A549 (cell line): ENCODE data around the gene DTD1. TPM values are rescaled to one million over a fixed set of nuclear protein-coding genes. Genes with fewer than 3 reads are reported as not detected.

ENCODE experiments used
- ATAC-seq, 2 experiments: fragments of 200-7000 bp in 1 of 2; fragments of >200 bp in 1 of 2; cut with Nextera tagmentation in 1 of 2; cut with Tn5 transposase in 1 of 2; 3 replicates each; pipeline versions ENCODE4 v1.8.0 to v1.9.1; 2018 to 2020; ENCODE audit warnings: mild to moderate bottlenecking in 1 of 2, moderate library complexity in 1 of 2
- CTCF ChIA-PET: fragments of 300-600 bp; sonication (Branson Sonifier 250); formaldehyde crosslinking; extraction: SDS; loops from one replicate; lab custom pipeline; 2021; ENCODE audit warnings: antibody characterized with exemption, inconsistent platforms; lab: Yijun Ruan, JAX
- POLR2A ChIA-PET: fragments of 350-600 bp; formaldehyde crosslinking; extraction: SDS; loops from one replicate; lab custom pipeline; 2021; ENCODE audit warnings: antibody characterized with exemption, inconsistent platforms; lab: Yijun Ruan, JAX
- DNase-seq, 2 experiments: peaks; one replicate each; pipeline versions ENCODE4 v3.0.0 to v3.0.0-alpha.2; 2011 to 2016; ENCODE audit warnings: low read depth in 1 of 2, low spot score in 1 of 2
- FAIRE-seq: peaks from 2 replicates; lab custom pipeline; 2011; peaks lifted over from hg19 to GRCh38; lab: Jason Lieb, UNC
- H3K27ac ChIP-seq, 2 experiments: fragments of >200 bp; sonication (Bioruptor Twin); formaldehyde crosslinking; 3 replicates each; pipeline ENCODE4 v1.5.1; 2016 to 2017
- H3K4me1 ChIP-seq: fragments of >200 bp; sonication (Bioruptor Twin); formaldehyde crosslinking; 3 replicates; pipeline ENCODE4 v1.6.1; 2016
- H3K4me2 ChIP-seq: fragments of >200 bp; sonication (Bioruptor Twin); formaldehyde crosslinking; 3 replicates; pipeline ENCODE4 v1.6.1; 2016
- H3K4me3 ChIP-seq: fragments of >200 bp; sonication (Bioruptor Twin); formaldehyde crosslinking; 3 replicates; pipeline ENCODE4 v1.5.1; 2016
- H3K9me3 ChIP-seq: fragments of >200 bp; sonication (Bioruptor Twin); formaldehyde crosslinking; 3 replicates; pipeline ENCODE4 v1.6.1; 2016
- CBX2 ChIP-seq: fragments of 200-600 bp; sonication (generic); IDR thresholded peaks from 2 replicates; pipeline ENCODE4 v1.6.1; 2016; ENCODE audit warnings: low read depth, mild to moderate bottlenecking, borderline replicate concordance
- CBX8 ChIP-seq: fragments of 200-600 bp; sonication (generic); IDR thresholded peaks from 2 replicates; pipeline ENCODE4 v1.6.1; 2016
- CHD4 ChIP-seq: fragments of 200-600 bp; sonication (generic); IDR thresholded peaks from 2 replicates; pipeline ENCODE4 v1.6.1; 2016; ENCODE audit warnings: antibody characterized with exemption, mild to moderate bottlenecking, borderline replicate concordance
- EHF ChIP-seq: fragments of 250-450 bp; sonication (Bioruptor Pico); IDR thresholded peaks from 2 replicates; pipeline ENCODE4 v1.5.0; 2020; ENCODE audit warnings: mild to moderate bottlenecking
- EHMT2 ChIP-seq: fragments of 200-600 bp; sonication (generic); IDR thresholded peaks from 2 replicates; pipeline ENCODE4 v1.6.1; 2016; ENCODE audit warnings: antibody characterized with exemption, low read depth, mild to moderate bottlenecking, moderate library complexity
- EP300 ChIP-seq, 2 experiments: fragments of >200 bp; sonication (Bioruptor Twin); formaldehyde crosslinking; IDR thresholded peaks; 2 replicates in 1 of 2; 3 replicates in 1 of 2; pipeline ENCODE4 v1.6.1; 2016 to 2017
- ESRRA ChIP-seq: fragments of 150-350 bp; IDR thresholded peaks from 2 replicates; pipeline ENCODE4 v1.6.1; 2014; ENCODE audit warnings: mild to moderate bottlenecking, low read length, borderline replicate concordance
- FOSL2 ChIP-seq, 2 experiments: fragments of 450-650 bp in 1 of 2; fragments of >200 bp in 1 of 2; sonication (Bioruptor Twin) in 1 of 2; formaldehyde crosslinking; IDR thresholded peaks; 2 replicates each; pipeline versions ENCODE4 v1.5.0 to v1.6.1; 2016 to 2020; ENCODE audit warnings: mild to moderate bottlenecking in 1 of 2, moderate library complexity in 1 of 2
- FOXS1 ChIP-seq: fragments of 250-450 bp; sonication (Bioruptor Pico); IDR thresholded peaks from 2 replicates; pipeline ENCODE4 v1.5.0; 2020; ENCODE audit warnings: mild to moderate bottlenecking, moderate library complexity
- HDAC2 ChIP-seq: fragments of 200-600 bp; sonication (generic); IDR thresholded peaks from 2 replicates; pipeline ENCODE4 v1.6.1; 2016
- JUNB ChIP-seq: fragments of >200 bp; sonication (Bioruptor Twin); formaldehyde crosslinking; IDR thresholded peaks from 2 replicates; pipeline ENCODE4 v1.6.1; 2016
- KDM5A ChIP-seq: fragments of 200-600 bp; sonication (generic); IDR thresholded peaks from 2 replicates; pipeline ENCODE4 v1.6.1; 2016; ENCODE audit warnings: antibody characterized with exemption, mild to moderate bottlenecking
- MAZ ChIP-seq: fragments of 150-350 bp; IDR thresholded peaks from 2 replicates; pipeline ENCODE4 v1.6.1; 2014; ENCODE audit warnings: antibody characterized with exemption, low read depth, low read length, borderline replicate concordance
- MYC ChIP-seq: IDR thresholded peaks from 2 replicates; pipeline ENCODE4 v1.6.1; 2012; ENCODE audit warnings: mild to moderate bottlenecking, inconsistent platforms, low read length, improper control_type of control experiment, borderline replicate concordance
- NFE2L2 ChIP-seq: fragments of 150-350 bp; conservative IDR thresholded peaks from 2 replicates; pipeline ENCODE4 v1.6.1; 2014; ENCODE audit warnings: low read length
- NPAS2 ChIP-seq: fragments of 250-450 bp; sonication (Bioruptor Pico); IDR thresholded peaks from 2 replicates; pipeline ENCODE4 v1.8.0; 2022; ENCODE audit warnings: mild to moderate bottlenecking, moderate library complexity, borderline replicate concordance
- RCOR1 ChIP-seq: fragments of 150-350 bp; IDR thresholded peaks from 2 replicates; pipeline ENCODE4 v1.6.1; 2014; ENCODE audit warnings: antibody characterized with exemption, low read length, low read depth
- REST ChIP-seq: fragments of 200-600 bp; sonication (generic); IDR thresholded peaks from 2 replicates; pipeline ENCODE4 v1.6.1; 2016; ENCODE audit warnings: antibody characterized with exemption, mild to moderate bottlenecking, moderate library complexity
- RNF2 ChIP-seq: fragments of 200-600 bp; sonication (generic); IDR thresholded peaks from 2 replicates; pipeline ENCODE4 v1.6.1; 2016; ENCODE audit warnings: low read depth, mild to moderate bottlenecking, antibody characterized with exemption, moderate library complexity, borderline replicate concordance
- SMC3 ChIP-seq: fragments of >200 bp; sonication (Bioruptor Twin); formaldehyde crosslinking; IDR thresholded peaks from 3 replicates; pipeline ENCODE4 v1.6.1; 2018; ENCODE audit warnings: inconsistent platforms
- SREBF2 ChIP-seq: fragments of 450-650 bp; IDR thresholded peaks from 2 replicates; pipeline ENCODE4 v1.6.1; 2014; ENCODE audit warnings: mild to moderate bottlenecking, moderate library complexity
- TFCP2L1 ChIP-seq: fragments of 250-450 bp; sonication (Bioruptor Pico); IDR thresholded peaks from 2 replicates; pipeline ENCODE4 v1.5.0; 2021; ENCODE audit warnings: mild to moderate bottlenecking
- TP53 ChIP-seq: fragments of 250-450 bp; sonication (Bioruptor Pico); IDR thresholded peaks from 2 replicates; pipeline ENCODE4 v1.5.0; 2021; ENCODE audit warnings: mild to moderate bottlenecking, moderate library complexity
- USF2 ChIP-seq: fragments of 450-650 bp; IDR thresholded peaks from 2 replicates; pipeline ENCODE4 v1.6.1; 2014; ENCODE audit warnings: antibody characterized with exemption
- ZNF302 ChIP-seq: fragments of 250-450 bp; sonication (Bioruptor Pico); IDR thresholded peaks from 2 replicates; pipeline ENCODE4 v1.9.0; 2021; ENCODE audit warnings: inconsistent platforms, mild to moderate bottlenecking, moderate library complexity
- WGBS: methylation state at CpG from one replicate; pipeline ENCODE4 v1.1.6; 2017; ENCODE audit errors: missing lambda C conversion rate; 5-methylcytosine and 5-hydroxymethylcytosine counted together
- polyA plus RNA-seq, 4 experiments: library from polyadenylated mRNA; depleted of rRNA in 3 of 4; stranded (reverse); fragments of >200 nt; fragmentation: RNase III in 1 of 4; extraction: RNeasy Plus Mini Kit Qiagen cat#74134 plus additional on column Dnase treatment in 1 of 4; gene quantifications; 2 replicates in 3 of 4; 3 replicates in 1 of 4; pipeline ENCODE4 v1.2.3, GENCODE V29; 2011 to 2017
- TF ChIP-seq, protein P1 (sequence below): fragments of >200 bp; sonication (Bioruptor Twin); formaldehyde crosslinking; IDR thresholded peaks from 2 replicates; pipeline ENCODE4 v1.6.1; 2016
- TF ChIP-seq, protein P2 (sequence below): IDR thresholded peaks from 2 replicates; pipeline ENCODE4 v1.6.1; 2012; ENCODE audit warnings: low read depth, borderline replicate concordance
- TF ChIP-seq, protein P3 (sequence below): fragments of 150-350 bp; IDR thresholded peaks from 2 replicates; pipeline ENCODE4 v1.6.1; 2014; ENCODE audit warnings: low read depth, mild to moderate bottlenecking, low read length

Gene DTD1
- polyA plus RNA-seq, 2 of the 4 experiments (the other 2 are of a cell fraction), result 72.8 to 99.3 TPM

DNA sequence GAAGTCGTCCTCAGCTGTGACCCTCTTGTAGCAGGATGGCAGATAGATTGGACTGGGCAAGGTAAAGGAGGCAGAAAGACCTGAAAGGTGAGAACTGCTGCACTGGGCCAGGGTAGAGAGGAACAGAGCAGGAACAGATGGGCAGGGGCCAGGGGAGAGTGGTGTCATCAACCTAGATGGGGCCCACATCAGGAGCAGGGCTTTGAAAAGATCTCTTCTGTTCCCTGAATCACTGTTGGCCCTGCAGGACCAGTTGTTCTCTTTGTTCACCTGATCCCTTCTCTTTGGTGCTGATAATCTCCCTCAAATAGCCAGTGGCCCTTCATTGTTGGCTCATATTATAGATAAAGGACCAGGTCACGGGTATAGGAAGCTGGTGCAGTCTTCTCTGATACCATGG, 59.9 kb downstream of the DTD1 start:
- Histone ChIP-seq H3K4me3 (no peak overlapping the region), H3K9me3 (no peaks in the 10 kb centered on the region), H3K4me1 (peaks cover 9% of the 10 kb centered on the region), H3K4me2 (no peak overlapping the region), H3K27ac (no peak overlapping the region)
- DNase-seq, result no peak
- POLR2A ChIA-PET, result no interaction called here
- CTCF ChIA-PET, result interaction anchor here (1.0 kb wide), 1 partner anchor 16 kb away, joined by 3 read pairs; no protein-coding TSS in a partner anchor
- ATAC-seq, result no peak
- WGBS, result 53% methylated on average over 2 of the region's 2 CpGs
- FAIRE-seq, result no peak
- TF ChIP-seq SMC3 (no peak), EHF (CRISPR knock-in tag) (no peak), REST (no peak), MAZ (no peak), FOXS1 (CRISPR knock-in tag) (no peak), RNF2 (no peak), NFE2L2 (no peak), ZNF302 (no peak), HDAC2 (no peak), KDM5A (no peak), TFCP2L1 (CRISPR knock-in tag) (no peak), TP53 (CRISPR knock-in tag) (no peak), JUNB (no peak)
- TF ChIP-seq, protein P1, sequence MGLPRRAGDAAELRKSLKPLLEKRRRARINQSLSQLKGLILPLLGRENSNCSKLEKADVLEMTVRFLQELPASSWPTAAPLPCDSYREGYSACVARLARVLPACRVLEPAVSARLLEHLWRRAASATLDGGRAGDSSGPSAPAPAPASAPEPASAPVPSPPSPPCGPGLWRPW, result no peak
- TF ChIP-seq, protein P2, sequence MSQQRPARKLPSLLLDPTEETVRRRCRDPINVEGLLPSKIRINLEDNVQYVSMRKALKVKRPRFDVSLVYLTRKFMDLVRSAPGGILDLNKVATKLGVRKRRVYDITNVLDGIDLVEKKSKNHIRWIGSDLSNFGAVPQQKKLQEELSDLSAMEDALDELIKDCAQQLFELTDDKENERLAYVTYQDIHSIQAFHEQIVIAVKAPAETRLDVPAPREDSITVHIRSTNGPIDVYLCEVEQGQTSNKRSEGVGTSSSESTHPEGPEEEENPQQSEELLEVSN, result no peak
- TF ChIP-seq, protein P3, sequence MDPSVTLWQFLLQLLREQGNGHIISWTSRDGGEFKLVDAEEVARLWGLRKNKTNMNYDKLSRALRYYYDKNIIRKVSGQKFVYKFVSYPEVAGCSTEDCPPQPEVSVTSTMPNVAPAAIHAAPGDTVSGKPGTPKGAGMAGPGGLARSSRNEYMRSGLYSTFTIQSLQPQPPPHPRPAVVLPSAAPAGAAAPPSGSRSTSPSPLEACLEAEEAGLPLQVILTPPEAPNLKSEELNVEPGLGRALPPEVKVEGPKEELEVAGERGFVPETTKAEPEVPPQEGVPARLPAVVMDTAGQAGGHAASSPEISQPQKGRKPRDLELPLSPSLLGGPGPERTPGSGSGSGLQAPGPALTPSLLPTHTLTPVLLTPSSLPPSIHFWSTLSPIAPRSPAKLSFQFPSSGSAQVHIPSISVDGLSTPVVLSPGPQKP, result no peak
- TF ChIP-seq, all 56 proteins: peak for 0

- FAIRE-seq (no peak), ATAC-seq (no peak), DNase-seq (no peak)
- 77% methylated on average over 5 of the region's 5 CpGs for WGBS
- Histone ChIP-seq H3K4me3 (no peak overlapping the region), H3K27ac (no peak overlapping the region), H3K9me3 (no peaks in the 10 kb centered on the region), H3K4me1 (peaks cover 9% of the 10 kb centered on the region), H3K4me2 (no peak overlapping the region)
- ChIA-PET CTCF (interaction anchor here (3.5 kb wide), 1 partner anchor 17 kb away, joined by 16 read pairs; no protein-coding TSS in a partner anchor), POLR2A (no interaction called here)
- TF ChIP-seq CBX8 (no peak), EHF (CRISPR knock-in tag) (no peak), MAZ (no peak), MYC (no peak), CBX2 (no peak), KDM5A (no peak), FOSL2 (IDR thresholded peaks at IDR 0.05) (no peak), FOSL2 (CRISPR knock-in tag; IDR thresholded peaks at IDR 0.05) (no peak), RCOR1 (no peak), HDAC2 (no peak), ESRRA (no peak), NPAS2 (no peak), USF2 (no peak), EP300 (IDR thresholded peaks at IDR 0.05) (no peak), REST (no peak), SREBF2 (no peak), CHD4 (no peak), EHMT2 (no peak)
Measured at GRCh38 chr20:18650224-18650623, 62.4 kb downstream of the DTD1 start.
